NCI-H2081 treated with DMSO at 0.1 percent for 48 hours (cell line): Measurements from ENCODE around the gene ST3GAL2.

Experiments used
- DNase-seq: peaks from one replicate; lab custom pipeline; 2025; lab: John Stamatoyannopoulos, UW

The ST3GAL2 gene

DNA sequence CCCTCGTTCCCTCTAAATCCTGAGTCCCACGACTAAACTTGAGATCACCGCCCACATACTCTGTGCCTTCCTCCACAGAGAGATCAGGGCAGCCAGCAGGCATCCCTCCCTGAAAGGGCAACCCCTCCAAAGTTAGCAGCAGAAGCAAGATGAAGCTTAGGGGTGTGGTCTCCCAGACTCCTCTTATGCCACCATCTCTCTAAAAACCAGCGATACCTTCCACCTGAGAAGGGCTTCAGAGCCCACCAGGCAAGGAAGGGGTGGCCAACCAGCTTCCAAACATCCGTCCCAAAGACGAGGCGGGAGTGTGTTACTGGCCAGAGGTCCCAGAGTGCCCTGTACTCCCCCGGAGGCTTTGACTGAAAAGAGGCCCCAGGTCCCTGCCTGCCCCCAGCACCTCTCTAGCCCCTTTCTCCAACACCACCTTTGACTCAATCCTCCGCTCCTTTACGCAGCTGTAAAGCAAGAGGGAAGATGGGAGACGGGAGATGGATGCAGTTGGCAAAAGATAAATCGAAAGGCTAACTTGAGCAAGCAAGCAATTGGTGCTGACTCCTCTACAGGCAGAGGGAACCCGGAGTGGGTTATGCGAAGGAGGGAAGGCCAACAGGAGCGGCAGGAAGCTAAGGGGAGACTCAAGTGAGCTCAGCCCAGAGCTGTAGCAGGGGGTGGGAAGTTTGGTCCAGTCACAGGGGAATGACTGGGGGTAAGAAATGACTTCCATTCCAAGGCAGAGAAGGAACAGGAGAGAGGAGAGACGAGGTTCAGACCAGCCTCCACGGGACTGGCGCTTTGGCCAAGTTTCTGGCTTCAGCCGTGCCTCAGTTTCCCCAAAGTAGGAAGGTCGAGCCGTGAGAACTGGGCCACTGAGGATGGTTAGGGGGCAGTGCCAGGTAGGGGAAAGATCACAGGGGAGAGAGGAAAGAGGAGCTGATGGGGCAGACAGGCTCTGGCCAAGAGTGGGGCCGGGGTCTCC lies 1.0 kb downstream of the ST3GAL2 start:
- DNase-seq, result no peak

DNA sequence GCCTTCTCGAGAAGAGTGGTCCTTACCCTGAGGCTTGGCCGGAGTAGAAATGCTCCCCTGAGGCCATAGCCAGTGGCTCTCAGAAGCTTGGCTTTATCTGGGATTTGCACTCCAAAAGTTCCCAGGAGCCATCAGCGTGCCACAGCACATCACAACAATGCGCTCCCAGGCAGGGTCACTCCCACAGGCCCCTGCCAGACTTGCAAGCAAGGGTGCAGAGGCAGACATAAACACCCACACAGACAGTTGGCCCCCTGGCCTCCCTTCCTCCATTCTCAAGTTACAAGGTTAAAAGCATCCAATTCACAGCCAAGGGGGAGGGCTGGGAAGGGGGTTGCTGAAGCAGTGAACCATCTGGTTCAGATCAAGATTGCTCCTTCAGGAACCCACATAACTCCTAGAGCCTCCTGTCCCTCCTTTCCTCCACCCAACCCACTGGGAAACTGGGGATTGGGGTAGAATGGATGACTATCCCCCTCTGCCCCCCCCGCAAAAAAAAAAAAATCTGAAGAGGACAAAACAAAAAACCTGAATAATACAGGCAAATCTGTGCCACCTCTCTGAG lies 1.8 kb downstream of the ST3GAL2 start:
- no peak for DNase-seq

DNA sequence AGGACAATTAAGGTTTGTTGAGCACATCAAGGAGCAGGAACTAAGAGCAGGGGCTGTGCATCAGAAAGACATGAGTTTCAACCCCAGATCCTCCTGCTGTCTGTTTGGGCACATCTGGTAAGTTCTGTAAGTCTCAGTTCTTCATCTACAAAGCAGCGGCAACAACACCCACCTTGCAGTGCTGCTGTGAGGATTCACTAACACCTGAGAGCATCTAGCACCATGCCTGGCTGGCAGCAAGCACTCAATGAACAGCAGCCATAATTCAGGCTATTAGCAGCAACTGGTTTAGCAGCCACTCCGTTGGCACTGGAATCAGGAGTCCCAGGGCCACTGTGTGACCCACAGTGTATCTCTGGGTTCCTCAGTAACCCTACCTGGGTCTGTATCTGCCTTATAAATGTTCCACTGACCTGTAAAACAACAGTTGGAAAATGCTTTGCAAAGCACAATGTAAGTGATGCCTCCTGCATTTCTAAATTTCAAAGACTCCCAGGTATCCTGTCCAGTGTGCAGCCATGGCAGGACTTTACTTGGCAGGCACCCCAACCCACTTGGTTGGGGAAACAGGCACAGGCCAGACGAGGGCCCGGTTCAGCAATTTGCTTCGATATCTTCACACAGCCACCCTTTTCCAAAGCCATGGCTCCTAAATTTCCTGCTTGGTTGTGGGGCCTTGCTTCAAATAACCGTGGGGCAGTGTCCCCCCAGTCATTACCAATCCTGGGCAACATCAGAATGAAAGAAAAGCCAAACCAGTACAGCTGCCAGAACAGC lies 4.2 kb downstream of the ST3GAL2 start:
- DNase-seq, result no peak

DNA sequence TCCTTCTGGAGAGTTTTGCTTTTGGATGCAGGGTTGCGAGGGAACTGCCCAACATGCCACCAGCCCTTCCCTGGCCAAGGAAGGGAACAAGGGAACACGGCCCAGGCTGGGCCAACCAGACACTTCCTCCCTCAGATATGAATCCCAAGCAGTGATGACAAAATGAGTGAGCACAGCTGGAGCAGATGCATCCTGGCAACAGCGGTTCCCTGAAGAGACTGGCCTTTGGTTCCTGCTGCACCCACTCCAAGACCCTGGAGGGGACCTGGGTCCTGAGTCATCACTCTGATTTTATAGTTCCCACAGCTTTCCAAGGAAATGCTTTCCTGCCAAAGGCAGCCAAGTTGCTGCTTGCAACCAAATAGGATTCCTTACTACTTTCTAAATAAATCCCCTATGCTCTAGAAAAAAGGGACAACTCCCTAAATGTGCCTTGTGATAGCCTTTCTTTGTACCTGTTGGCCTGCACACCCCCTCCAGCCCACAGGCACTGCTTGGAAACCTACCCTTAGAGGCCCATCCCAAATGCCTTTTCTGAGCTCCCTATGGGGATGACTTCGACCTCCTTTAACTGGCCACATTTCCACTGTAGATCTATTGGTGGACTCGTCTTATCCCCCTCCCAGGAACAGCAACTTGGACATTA lies 5.3 kb downstream of the ST3GAL2 start:
- DNase-seq, result no peak

DNA sequence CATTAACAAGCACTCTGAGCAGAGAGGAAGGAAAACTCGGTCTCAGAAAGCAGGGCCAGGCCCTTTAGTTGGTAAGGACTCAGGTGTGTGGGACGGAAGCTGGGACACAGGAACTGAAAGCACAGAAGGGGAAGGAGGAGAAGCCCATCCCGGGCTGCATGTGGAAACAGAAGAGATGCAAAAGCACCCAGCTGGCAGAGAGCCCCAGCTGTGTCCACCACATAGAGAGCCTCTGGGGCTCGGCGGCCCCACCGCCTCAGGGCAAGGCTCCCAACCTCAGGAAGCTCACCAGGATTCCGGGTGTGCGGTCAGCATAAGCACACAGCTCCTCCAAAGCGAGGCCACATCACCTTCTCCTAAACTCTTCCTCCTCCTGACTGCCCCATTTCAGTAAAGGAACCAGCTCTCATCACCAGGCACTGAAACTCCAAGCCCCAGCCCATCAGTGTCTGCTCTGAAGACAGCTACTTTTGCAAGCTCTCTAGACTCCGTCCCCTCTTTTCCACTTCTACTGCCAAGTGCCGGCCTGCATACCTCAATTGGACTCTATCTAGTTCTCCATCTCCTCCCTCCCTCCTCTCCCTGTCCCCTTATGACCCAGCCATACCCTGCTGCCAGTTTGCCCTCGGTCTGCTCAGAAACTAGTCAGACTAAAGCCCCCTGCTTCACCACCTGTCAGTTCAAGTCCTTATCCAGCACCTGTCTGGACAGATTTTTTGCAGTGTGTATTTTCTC lies 6.0 kb downstream of the ST3GAL2 start:
- DNase-seq, result no peak

DNA sequence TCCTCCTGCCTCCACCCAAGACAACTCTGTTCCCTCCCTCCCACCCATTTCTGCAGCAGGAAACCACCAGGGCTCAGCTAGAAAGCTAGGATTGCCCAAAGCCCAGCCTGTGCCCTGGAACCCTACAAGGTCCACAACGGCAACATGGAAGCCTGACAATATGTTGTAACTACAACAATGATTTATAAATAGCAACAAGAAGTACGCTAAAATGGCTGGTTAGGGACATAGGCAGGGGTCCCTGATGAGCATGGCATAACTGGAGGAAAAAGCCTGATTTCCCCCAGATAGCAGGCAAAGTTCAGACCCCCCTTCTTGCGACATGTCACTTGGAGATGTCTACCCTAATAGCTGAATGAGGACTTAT lies 6.6 kb downstream of the ST3GAL2 start:
- no peak for DNase-seq

DNA sequence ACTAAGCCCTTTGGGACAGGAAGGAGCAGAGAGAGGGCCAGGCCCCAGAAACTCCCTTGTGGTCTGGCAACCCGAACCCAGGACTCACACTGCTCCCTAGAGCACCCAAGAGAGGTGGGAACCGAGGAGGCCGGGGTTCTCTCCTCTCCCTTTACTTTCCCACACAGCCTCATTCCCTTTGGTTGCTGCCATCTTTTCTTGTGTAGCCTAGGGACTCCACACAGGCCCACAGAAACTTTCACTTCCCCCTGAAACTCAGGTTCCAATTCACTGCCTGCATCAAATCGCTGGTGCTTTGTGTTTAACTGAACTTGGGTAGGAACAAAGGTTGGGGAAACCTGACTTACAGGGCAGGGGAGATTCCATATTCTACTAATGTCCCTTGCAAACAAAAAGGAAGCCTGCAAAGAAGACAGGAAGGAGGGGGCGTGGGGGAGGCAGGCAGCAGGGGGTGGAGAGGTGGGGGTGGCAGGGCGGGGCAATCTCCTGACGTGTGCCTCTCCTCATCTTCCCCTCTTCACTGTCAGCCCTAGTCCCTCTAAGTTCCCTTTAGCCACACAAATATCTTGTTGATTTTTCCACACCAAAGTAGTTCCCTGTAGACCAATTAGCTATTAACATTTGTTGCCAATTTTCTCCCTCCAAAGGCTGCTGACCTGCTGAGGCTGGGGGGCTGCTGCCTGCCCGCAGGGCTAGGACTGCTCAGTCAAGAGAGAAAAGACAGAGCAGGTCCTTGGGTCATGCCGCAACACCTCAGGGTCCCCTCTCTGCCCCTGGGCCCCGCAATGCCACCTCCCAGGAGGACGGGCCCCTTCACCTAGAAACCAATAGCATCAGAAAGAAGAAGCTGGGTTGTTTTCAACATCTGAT lies 8.0 kb downstream of the ST3GAL2 start:
- no peak for DNase-seq

DNA sequence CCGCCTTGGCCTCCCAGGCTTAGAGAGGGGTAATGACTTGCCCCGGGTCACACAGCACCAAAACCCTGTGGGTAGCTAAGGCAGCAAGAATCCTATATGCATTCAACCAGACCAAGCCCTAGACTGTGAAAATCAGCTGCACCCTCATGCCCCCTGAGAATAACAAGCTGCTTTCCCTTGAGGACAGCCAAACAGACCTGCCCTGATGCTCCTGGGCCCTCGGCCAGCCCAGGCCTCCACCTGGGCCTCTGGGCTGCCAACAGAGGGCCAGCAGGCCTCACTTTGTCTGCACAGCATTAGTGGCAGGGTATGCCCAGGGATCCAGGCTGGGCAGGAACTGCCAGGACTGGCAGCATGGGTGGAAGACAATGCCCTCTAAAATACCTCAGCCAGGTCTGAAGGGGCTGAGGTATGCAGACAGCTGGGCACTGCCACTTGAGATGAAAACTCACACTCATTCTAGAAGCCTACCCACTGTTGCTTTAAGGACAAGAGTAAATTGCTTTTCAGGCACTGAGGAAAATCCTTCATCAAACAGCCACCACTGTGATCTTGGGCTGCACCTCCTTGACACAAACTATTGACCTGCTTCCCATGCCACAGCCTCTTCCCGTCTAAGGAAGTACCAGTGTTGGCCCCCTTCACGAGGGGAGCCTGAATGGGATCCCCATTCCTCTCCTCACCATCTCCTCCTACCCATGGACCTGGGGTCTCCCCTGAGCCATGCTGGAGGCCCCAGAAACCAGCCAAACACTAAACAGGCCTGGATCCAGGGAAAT lies 8.8 kb downstream of the ST3GAL2 start:
- no peak for DNase-seq

DNA sequence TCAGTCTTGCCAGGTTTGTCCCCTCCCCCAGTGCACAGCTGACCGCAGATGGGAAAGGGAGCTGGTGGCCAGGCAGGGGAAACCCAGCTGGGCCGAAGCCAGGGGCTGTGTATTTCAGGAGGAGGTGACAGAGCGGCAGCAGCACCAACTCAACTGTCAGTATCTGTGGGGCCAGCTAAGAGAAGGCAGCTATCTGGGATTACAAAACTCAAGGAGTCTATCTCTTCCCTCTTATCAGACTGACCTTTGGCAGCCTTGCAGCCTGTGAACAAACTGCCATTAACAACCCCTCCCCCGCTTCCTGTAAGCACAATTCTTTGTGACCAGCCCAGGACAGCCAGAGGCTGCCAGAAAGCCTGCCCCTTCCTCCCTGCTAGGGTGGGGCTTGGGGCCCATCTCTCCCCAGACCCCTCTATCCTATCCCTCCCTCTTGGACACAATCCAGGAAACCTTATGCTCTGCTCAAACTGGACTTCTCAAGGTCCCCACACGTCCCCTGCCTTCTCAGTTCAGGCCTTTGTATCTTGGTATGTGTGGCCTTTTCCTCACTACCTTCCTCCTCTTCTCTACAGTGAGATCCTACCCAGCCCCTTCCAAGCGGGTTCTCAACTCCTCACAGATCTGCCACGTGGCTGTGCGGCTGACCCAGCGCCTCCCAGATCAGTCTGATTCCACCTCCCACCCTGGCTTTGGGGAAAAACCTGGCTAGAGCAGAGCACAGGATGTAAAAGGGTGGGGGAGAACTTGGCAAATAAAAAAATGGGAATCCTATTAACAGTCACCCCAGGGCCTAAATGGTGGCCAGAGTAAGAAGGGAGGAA lies 10.5 kb downstream of the ST3GAL2 start:
- no peak for DNase-seq

DNA sequence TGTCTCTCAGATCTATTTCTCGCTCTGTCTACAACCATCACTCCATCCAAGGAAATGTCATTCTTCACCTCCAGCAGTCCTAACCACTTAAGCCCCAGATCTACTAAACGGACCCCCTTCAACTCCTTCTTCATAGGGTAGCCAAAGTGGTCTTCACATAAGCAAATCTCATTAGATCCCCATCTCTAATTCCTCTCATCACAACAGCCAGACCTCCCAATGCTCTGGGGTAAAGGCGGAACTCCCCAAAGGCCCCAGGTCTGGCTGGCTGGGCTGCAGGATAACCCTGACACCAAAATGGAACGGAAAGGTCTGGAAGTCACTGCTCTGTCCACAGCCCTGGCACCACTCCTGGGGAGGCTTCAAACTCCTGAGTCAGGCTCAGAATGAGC lies 11.1 kb downstream of the ST3GAL2 start:
- no peak for DNase-seq

DNA sequence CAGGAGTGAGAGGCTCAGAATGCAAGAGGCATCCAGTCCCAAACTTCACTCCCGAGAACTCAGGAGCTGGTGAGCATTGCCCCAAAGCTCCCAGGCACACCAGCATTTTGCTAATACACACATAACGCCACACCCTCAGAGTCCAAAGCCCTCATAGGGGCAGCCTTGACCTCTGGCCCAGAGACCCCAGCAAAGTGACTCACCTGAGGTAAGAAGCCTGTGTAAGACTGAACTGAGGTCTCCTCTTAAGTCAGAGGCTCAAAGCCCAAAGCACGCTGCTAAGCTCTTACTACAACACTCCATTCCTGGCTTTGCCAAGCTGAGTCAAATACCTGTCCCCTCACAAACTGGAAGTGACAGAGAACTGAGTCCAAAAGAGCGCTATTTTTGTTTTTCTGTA lies 16.4 kb downstream of the ST3GAL2 start:
- no peak for DNase-seq

DNA sequence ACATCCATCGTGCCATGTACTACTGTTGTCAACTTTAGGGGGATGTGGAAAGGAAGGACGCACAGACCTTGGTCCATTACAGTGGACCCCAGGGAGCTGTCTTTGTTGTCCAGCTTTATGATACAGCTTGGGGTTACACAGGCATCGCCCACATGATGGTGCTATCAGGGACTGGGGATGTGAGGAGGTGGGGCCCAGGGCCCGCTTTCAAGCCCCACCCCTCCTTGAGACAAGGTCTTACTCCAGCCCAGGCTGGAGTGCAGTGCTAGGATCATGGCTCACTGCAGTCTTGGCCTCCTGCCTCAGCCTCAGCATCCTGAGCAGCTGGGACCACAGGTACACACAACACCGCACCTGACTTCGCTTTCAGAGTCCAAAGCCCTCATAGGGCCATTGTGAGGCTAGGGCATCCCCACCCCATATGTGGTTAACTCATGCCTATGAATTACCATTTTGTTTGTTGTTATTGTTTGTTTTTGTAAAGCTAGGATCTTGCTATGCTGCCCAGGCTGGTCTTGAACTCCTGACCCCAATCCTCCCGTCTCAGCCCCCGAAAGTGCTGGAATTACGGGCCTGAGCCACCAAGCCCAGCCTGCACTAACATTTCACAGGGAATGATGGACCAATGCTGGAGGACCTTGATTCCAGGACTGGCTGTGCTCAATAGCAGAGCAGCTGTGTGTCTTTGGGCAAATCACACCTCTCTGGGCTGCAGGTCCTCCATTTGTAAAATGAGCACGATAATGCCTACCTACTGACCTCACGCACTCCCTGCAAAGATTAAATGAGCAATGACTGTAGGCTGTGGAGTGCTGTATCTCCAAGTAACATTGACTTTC lies 17.2 kb downstream of the ST3GAL2 start:
- no peak for DNase-seq

DNA sequence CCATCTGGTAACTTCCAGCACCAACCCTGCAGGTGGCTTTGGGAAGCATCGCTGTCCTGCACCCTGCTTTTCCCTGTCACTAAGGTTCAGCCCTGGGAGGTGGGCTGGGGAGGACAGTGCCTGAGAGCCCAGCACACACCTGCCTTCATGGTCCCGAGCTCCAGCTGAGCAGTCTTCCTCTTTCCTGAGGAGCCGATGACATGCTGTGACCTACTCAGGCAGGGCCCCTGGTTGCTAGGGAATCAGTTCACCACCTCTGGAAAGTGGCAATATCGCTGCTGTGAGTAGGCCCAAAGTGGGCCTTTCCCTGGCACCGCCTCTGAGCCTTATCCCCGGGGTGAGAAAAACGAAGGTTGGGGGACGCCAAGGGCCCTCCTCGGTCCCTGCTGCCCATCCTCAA lies 17.9 kb downstream of the ST3GAL2 start:
- DNase-seq, result no peak

DNA sequence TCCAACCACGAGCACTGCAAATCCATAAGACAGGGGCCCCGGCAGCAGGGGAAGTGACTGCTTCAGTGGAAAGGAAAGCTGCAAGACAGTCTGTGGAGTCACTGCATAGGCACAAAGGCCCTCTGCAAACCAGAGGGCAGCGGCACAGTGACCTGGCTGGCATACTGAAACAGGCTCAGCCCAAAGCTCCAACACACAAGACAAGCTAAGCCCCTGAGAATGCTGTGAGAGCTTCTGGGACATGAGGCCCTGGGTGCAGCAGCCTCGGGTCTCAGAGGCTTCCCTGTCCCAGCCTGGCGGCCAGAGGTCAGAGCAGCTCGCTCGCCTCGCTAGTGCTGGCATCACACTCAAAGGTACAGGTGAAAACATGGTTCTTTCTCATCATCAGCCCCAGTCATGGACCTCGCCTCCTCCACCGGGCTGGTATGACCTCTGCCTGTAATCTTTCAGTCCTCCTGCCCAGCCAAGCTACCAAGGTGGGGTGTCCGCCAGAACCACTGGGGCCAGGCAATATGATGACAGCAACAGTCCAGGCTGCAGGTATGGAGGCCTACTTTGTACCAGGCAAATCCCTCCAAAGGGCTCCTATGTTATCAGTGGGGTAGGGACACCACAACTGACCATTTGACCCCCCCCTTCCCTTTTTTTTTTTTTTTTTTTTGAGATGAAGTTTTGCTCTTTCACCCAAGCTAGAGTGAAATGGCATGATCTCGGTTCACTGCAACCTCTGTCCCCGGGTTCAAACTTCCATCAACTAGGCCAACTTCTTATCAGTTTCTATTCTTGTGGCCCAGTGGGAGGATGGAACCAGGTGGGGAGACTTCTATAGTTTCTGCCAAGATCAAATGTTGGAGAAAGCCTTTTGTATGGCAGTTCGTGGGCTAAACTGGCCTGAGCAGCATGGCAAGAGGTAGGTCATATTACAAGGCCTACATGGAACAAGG lies 19.2 kb downstream of the ST3GAL2 start:
- no peak for DNase-seq

DNA sequence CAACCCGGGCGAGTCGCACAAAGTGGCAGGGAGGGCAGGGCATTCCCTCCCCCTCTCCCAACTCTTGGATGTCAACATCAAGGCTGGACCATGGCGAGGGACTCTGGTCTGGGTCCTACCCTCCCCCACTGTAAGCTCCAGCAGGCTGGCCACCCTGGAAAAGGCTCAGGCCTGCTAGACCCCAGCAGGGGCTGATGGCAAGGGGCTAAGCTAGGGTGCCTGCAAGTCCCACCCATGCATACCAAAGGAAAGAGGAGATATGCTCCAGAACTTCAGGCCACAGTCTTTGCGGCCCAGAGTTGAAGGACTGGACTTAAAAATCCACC lies 19.9 kb downstream of the ST3GAL2 start:
- no peak for DNase-seq

DNA sequence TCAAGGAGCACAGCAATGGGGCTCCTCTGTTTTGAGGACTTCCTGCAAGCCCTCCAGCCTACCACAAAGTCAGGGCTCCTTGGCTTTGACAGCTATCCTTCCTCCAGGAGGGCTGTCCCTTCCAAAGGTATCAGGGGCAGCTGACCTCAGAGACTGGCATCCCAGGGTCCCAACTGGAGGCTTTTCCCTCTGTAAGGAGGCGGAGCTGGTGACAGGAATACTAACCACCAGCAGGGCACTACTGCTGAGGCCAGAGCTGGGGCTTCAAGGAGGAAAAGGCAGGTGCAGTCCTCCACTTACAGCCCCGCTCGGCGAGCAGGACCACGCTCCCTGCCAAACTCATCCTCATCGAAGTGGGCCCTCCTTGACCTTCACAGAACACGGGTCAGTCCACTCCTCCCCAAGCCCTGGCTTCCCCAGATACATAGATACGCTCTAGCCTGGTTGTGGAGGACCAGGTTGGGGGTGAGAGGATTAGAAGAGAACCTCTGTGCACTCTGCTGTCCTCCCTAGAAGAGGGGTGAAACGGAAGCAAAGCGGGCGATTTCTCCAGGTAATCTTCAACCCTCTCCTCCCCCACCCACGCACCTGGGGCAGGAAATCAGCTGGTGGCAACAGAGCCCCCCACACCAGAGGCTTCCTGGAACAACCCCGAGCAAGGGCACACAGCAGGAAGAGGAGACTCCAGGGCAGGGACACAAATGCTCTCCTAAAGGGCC lies 20.5 kb downstream of the ST3GAL2 start:
- DNase-seq, result no peak
